ENCODE results near the gene EPHB1.
"Not testable (repeated sequence)": the region's sequence is repeated elsewhere in the genome, so short reads cannot be mapped to it uniquely, and the experiment has no call there.

Gene EPHB1

GRCh38 chr3:134959516-134959915 is 164.5 kb downstream of the EPHB1 start:
- no peak for DNase-seq

DNA sequence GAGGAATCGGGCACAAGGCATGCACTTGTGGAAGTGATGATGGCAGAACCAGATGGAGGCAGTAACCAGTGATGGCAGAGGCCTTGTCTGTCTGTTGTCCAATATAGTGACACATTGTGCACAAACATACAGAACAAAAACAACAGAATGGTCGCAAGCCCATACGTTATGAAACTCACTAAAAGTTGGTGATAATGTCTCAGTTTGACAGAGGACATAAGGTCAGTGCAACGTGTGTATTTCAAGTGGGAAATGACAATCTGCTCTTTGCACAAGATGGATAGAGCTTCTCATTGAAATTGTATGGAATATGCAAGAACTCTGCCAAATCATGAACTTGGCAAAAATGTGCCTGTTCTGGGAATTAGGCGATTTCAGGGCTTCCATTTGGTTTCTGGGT is 169.2 kb downstream of the EPHB1 start:
- no peak for DNase-seq

DNA sequence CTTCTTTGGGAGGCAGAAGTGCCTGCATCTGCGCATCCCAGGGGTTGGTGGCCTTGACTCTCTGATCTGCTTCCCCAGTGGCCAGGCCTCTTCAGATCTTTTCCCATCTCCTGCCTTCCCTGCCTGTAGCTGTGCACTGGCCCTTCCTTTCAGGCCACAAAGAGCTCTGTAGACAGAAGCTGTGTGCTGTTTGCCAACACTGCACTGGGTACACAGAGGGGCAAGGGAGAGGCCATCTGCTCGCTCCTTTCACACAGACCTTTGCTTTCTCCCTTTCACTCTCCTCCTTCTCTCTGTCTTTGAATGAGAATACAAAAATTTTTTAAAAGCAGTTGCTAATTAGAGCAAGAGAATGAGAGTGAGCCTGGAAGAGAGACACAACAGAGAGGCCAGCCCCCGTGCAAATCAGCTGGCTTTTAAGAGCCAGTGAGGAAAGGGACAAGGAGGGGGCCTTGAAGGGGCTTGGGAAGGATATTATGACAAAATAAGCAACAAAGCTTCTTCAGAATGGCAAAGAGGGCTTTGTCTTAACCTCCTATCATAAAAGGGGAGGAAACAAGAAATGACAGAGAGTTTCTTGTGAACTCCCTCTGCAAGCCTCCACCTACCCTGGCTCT is 170.9 kb downstream of the EPHB1 start:
- DNase-seq, result no peak

DNA sequence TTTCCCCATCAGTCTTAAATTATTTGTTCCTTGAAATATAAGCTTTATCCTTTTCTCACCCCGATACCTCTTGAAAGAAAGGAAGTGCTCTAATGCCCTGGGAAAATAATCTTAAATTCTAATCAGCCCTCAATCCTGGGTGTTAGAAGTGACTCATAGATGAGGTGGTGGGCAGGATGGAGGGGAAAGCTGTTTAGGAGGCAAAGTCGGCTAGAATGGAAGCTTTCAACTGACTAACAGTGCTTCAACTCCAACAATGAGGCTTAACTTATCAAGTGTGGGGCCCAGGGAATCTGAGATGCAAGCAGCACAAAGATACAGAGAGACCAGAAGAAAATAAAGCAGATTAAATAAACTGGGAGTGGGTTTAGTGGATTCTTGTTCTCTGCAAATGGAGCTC is 175.8 kb downstream of the EPHB1 start:
- no peak for DNase-seq

DNA sequence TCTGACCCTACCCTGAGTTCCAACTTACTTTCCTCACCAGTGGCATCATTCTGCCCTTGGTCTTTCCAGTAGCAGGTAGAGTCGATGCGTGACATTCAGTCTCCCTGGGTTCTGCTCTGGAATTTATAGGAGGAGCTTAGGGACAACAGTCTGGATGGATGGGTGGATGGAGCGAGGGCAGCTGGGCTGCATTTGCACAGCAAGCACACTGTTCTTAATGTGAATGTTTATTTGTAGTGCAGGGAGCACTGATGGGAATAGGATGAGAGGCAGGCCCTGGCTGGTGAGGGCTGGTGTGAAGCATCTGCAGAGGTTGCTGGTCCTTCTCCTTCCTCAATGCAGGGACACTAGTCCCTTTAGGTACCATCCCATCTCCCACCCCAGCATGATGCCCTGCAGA is 176.2 kb downstream of the EPHB1 start:
- DNase-seq, result no peak

DNA sequence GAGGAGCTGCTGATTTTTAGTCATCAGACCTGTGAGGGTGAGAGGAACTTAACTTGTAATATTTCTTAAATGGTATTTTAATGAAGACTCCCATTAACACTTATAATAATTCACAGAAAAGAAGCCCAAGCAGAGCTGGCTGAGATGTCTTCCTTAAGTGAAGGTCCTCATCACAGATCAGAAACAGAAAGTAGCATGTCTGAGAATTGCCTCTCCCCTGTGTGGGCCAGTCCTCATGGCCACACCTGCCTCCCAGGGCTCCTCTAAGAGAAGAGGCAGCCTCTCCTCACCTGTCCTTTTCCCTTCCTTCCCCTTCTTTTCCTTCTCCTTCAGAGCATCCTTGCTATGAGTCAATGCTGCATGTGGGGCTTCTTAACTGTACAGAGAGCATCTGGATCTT is 176.8 kb downstream of the EPHB1 start:
- not testable (repeated sequence) for DNase-seq

GRCh38 chr3:134972836-134973455 is 177.9 kb downstream of the EPHB1 start:
- DNase-seq, result no peak

- DNase-seq, result peak; percentile 79
Observed at GRCh38 chr3:134974624-134975023, 179.6 kb downstream of the EPHB1 start.

DNA sequence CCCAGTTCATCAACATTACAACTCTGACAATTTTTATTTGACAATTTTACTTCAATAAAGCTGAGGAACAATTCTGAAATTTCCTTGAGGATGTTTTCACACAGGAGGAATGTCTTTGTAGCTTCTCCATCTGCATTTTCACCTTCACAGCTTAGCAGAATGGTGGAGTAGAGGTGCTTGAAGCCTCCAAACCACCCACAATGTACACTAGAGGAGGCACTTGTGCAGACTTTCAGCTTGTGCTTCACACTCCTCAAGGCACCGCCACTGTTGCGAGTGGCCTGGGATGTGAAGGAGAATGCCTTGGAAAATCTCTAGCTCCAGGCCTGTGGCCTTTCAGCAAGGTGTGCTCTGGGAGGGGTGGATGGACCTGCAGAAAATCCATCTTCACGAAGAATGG is 181.9 kb downstream of the EPHB1 start:
- no peak for DNase-seq

GRCh38 chr3:134978658-134979057 is 183.6 kb downstream of the EPHB1 start:
- DNase-seq, result peak; percentile 91

DNA sequence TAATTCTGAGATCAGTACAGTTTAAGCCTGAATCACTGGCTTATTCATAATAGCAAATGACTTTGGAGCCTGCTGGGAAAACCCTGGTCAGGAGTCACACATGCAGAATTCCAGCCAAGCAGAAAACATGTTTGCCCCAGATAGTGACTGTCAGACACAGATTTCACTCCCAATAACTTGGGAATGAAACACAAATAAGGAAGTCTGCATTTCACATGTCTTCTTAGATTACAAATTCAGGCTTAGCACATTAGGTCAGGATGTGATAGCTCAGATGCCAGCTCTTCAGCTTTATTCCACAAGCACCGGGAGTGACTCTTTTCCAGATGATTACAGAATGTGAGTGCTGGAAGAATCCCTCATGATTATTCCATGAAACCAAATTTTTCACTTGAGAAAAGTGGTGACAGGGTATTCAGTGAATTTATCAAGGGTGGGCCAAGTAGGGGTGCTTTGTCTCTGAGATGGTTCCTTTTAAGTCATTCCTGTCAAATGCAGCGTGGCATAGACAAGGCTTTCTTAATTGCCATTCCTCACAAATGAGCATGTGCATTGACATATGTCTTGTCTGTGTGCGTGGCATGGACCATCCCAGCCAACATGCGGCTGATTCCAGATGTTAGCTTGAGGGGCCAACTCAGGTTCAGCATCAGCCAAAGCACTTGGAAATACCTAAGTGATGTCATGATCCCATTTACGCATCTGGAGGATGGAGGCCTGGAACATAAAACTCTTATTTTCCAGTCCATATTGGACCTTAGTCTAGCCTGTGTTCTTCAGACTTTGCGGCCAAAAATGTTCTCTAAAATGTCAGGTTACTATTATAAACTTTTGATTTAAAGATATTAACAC is 191.0 kb downstream of the EPHB1 start:
- no peak for DNase-seq

- no peak for DNase-seq
Observed at GRCh38 chr3:134988666-134989065, 193.6 kb downstream of the EPHB1 start.

GRCh38 chr3:134991003-134991402 is 195.9 kb downstream of the EPHB1 start:
- no peak for DNase-seq

- no peak for DNase-seq
Observed at GRCh38 chr3:134991472-134992010, 196.5 kb downstream of the EPHB1 start.

DNA sequence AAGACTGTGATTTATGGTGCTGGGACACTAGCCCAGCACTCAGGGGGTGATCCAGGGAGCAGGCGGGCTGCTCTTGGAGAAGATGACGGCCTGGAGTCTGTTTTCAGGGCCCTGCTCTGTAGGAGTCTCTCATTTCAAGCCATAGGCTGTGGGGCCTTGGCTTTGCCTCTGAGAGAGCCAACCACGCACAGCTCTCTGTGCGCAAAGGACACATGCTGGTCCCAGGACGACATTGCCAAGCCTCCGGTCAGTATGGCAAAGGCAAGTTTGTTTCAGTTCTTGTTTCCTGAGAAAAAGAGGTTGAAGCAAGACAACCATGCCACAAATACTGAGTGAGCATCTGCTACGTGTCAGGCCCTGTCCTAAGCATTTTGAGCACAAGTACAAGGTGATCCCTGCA is 197.1 kb downstream of the EPHB1 start:
- no peak for DNase-seq

- no peak for DNase-seq
Observed at GRCh38 chr3:134992586-134992985, 197.5 kb downstream of the EPHB1 start.

GRCh38 chr3:134993011-134993410 is 198.0 kb downstream of the EPHB1 start:
- DNase-seq, result no peak

- DNase-seq, result no peak
Observed at GRCh38 chr3:134998158-134998557, 203.1 kb downstream of the EPHB1 start.

DNA sequence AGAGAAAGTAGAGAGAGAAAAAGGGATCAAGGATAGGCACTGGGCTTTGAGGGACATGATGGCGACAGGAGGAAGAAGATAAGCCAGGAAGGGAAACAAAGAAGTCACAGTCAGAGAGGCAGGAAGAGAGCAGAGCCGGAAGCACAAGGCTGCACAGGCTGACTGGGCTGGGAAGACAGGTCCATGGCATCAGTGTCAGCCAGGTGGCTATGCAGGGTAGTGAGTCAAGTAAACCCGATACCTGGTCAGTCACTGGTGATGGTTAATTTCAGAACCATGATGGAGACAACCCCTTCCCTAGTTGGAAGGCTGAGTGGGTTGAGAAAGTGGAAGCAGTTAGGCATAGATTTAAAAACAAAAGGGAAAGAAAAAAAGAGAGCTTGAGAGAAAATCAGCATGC is 203.8 kb downstream of the EPHB1 start:
- DNase-seq, result no peak

GRCh38 chr3:135000465-135000864 is 205.4 kb downstream of the EPHB1 start:
- no peak for DNase-seq

- not testable (repeated sequence) for DNase-seq
Observed at GRCh38 chr3:135005616-135006015, 210.6 kb downstream of the EPHB1 start.

- DNase-seq, result no peak
Observed at GRCh38 chr3:135007607-135008006, 212.5 kb downstream of the EPHB1 start.

DNA sequence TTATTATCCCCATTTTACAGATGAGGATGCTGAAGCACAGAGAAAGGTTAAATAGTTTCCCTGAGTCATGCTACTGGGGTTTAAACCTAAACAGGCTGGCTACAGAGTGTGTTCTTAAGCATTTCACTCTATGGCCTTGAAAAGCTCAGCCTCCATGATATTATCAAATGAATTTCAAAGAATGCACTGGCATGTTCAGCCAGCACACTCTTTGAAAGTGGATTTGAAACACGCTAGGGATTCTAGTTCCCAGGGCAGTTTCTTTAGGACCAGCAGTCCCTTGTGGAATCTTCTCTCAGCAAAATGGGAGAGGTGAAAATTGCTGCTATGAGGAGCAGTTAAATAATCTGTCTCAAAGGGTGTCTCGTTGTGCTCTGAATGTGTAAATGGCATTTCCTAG is 213.3 kb downstream of the EPHB1 start:
- no peak for DNase-seq

DNA sequence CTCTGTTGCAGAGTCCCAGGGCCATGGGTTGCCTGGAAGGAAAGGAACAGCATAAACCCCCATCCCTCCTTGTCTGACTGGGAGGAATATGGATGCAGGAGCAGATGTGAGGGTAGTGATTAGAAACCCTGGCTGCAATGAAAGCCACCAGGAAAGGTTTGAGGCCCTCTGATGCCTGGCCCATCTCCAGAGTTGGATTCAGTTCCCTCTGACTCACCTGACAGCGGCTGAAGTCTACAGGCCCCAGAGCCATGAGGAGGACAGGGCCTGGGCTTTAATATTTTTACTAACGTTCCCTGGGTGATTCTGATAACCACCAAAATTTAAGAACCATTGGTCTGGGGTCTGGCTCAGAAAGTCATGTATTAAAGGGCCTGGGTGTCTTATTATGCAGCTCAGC is 214.0 kb downstream of the EPHB1 start:
- DNase-seq, result no peak

Data from NCI-H2107 (cell line).